ENCODE results near the gene MTURN. TPM values are rescaled to one million over a fixed set of nuclear protein-coding genes. Genes with fewer than 3 reads are reported as not detected.

Gene MTURN
- total and polyA plus RNA-seq, 8 donors, result 7.8 to 84.8 (median 33.7) TPM

- peaks cover 0 to 10% (median 5%) of the 10 kb centered on the region in 4 donors for H3K9me3 ChIP-seq
- no peak overlapping the region for H3K4me3 ChIP-seq
- DNase-seq, result no peak
- no peak for TF ChIP-seq EP300 (IDR thresholded peaks at IDR 0.05)
- H3K27ac ChIP-seq, result no peak overlapping the region
- no peaks in the 10 kb centered on the region for H3K27me3 ChIP-seq
- intact Hi-C loops (cut with DNase I; ENCODE audit: low total_unique reads), result no loop called here
- no peaks in the 10 kb centered on the region for H3K36me3 ChIP-seq
- WGBS, 5 donors, result 89 to 96% (median 92%) methylated on average over 4 of the region's 4 CpGs
- no peaks in the 10 kb centered on the region for H3K4me1 ChIP-seq
These were observed 16.9 kb upstream of the MTURN start for GRCh38 chr7:30117896-30118295.

GRCh38 chr7:30119890-30120577 is 14.8 kb upstream of the MTURN start:
- WGBS, 5 donors, result 83 to 88% (median 87%) methylated on average over 4 of the region's 4 CpGs
- Histone ChIP-seq H3K4me3 (no peak overlapping the region), H3K27ac (no peak overlapping the region), H3K36me3 (no peaks in the 10 kb centered on the region), H3K9me3 (no peaks in the 10 kb centered on the region), H3K4me1 (no peaks in the 10 kb centered on the region), H3K27me3 (no peaks in the 10 kb centered on the region)
- intact Hi-C loops (cut with DNase I; ENCODE audit: low total_unique reads), result no loop called here
- no peak for DNase-seq
- TF ChIP-seq POLR2AphosphoS5 (IDR thresholded peaks at IDR 0.05), result no peak
- TF ChIP-seq EP300 (IDR thresholded peaks at IDR 0.05), result no peak
- no peak for TF ChIP-seq CTCF (IDR thresholded peaks at IDR 0.05)
- no peak for TF ChIP-seq POLR2A (IDR thresholded peaks at IDR 0.05)

DNA sequence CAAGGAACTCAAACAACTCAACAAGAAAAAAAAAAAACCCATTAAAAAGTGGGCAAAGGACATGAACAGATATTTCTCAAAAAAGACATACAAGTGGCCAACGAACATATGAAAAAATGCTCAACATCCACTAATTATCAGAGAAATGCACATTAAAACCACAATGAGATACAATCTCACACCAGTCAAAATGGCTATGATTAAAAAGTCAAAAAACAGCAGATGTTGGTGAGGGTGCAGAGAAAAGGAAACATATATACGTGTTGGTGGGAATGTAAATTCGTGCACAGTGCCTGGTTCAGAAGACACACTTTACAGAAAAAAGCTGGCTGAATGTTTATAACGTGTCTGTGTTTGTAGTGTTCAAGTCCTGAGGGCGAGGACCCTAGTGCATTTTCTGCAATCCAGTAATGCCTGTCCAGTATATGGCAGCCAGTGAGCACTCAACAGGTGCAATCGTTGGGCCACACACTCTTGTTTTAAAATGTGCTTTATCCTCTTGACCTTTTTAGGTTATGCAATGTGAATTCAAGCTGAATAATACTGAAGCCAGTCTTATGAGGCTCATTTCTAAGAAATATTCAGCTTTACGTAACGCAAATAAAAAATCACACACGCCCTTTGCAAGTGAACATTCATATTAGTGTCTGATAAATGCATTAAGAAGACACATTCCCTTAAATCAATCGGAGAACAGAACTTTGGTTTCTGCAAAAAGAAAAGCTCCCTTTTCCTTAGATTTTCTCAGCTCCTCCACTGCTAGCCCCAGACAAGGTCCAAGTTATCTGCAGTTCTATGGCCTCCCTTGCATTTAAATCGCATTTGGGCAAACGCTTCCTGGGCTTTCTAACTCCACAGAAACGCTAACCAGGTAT is 813 bp upstream of the MTURN start:
- 28 to 31% (median 30%) methylated on average over 13 of the region's 13 CpGs for WGBS, 5 donors
- H3K27me3 ChIP-seq, result no peaks in the 10 kb centered on the region
- no peak for TF ChIP-seq CTCF (IDR thresholded peaks at IDR 0.05)
- no peak for TF ChIP-seq EP300 (IDR thresholded peaks at IDR 0.05)
- no peak for TF ChIP-seq POLR2AphosphoS5 (IDR thresholded peaks at IDR 0.05)
- TF ChIP-seq POLR2A (IDR thresholded peaks at IDR 0.05), result no peak
- peak overlapping the region; percentile 92 to 97 (median 97) for H3K27ac ChIP-seq
- H3K4me1 ChIP-seq, result peaks cover 4 to 39% (median 30%) of the 10 kb centered on the region in 4 donors
- peak overlapping the region; percentile 89 to 97 (median 91) for H3K4me3 ChIP-seq
- DNase-seq, result no peak
- H3K9me3 ChIP-seq, result no peaks in the 10 kb centered on the region
- no peaks in the 10 kb centered on the region for H3K36me3 ChIP-seq
- intact Hi-C loops (cut with DNase I; ENCODE audit: low total_unique reads), result no loop called here

GRCh38 chr7:30135301-30136116 is 723 bp downstream of the MTURN start:
- no peak for TF ChIP-seq POLR2A (IDR thresholded peaks at IDR 0.05)
- TF ChIP-seq EP300 (IDR thresholded peaks at IDR 0.05), result no peak
- TF ChIP-seq CTCF (IDR thresholded peaks at IDR 0.05), result no peak
- peak in 2 of 3 donors; percentile 34 to 39 for TF ChIP-seq POLR2AphosphoS5 (IDR thresholded peaks at IDR 0.05)
- WGBS, 5 donors, result 0 to 1% (median 0%) methylated on average over 17 to 93 of the region's 93 CpGs
- H3K9me3 ChIP-seq, result no peaks in the 10 kb centered on the region
- peaks cover 8 to 54% (median 38%) of the 10 kb centered on the region in 4 donors for H3K4me1 ChIP-seq
- H3K4me3 ChIP-seq, result peak overlapping the region; percentile 89 to 97 (median 91)
- H3K27me3 ChIP-seq, result no peaks in the 10 kb centered on the region
- intact Hi-C loops (cut with DNase I; ENCODE audit: low total_unique reads), result no loop called here
- H3K36me3 ChIP-seq, result no peaks in the 10 kb centered on the region
- peak overlapping the region; percentile 92 to 97 (median 97) for H3K27ac ChIP-seq
- peak; percentile 71 to 90 for DNase-seq
